ENCODE data around the gene ICAM2.
A peak's percentile ranks its signal among the peaks of the same experiment; 100 is the strongest.
"Not testable (repeated sequence)": the region's sequence is repeated elsewhere in the genome, so short reads cannot be mapped to it uniquely, and the experiment has no call there.

The ICAM2 gene

DNA sequence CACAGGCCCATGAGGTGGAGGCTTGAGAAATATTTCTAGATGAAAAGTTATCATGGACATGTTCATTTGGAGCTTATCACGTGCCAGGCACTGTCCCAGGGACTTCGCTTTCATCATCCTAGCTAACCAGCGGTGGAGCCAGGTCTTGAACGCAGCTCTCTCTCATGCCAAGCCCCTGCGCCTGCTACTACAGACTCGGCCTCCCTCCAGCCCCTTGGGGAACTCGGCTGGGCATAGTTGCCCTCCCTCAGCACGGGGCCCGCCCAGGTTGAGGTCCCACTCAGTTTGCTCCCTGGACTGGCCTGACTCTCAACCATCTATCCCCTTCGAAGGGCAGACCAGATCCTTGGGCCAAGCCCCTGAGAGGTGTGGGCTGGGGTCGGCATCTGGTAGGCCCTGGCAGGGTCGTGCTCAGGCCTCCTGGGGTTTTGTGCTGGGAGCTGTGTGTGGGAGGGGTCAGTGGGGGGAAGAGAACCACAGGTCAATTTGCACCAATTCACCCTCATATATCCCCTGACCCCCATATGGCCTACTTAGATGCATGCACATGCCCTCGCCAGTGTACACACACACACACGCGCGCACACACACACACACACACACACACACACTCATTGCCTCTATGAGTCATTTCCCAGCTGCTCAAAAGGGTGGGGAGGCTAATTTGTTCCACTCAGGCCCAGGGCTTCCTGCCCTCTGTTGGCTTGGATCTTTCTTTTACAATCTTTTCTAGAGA, 35.6 kb downstream of the ICAM2 start:
- DNase-seq, result peak; percentile 89
- in situ Hi-C loops (cut with HindIII; ENCODE audit: low pct_ligation_motif_present, low sequenced_read_pairs), result no loop called here
- no peak overlapping the region for H3K4me3 ChIP-seq (ENCODE audit: low read depth, low read length)
- no peak overlapping the region for H3K27ac ChIP-seq
- no peaks in the 10 kb centered on the region for H3K36me3 ChIP-seq (replicated peaks)
- TF ChIP-seq, protein P1, sequence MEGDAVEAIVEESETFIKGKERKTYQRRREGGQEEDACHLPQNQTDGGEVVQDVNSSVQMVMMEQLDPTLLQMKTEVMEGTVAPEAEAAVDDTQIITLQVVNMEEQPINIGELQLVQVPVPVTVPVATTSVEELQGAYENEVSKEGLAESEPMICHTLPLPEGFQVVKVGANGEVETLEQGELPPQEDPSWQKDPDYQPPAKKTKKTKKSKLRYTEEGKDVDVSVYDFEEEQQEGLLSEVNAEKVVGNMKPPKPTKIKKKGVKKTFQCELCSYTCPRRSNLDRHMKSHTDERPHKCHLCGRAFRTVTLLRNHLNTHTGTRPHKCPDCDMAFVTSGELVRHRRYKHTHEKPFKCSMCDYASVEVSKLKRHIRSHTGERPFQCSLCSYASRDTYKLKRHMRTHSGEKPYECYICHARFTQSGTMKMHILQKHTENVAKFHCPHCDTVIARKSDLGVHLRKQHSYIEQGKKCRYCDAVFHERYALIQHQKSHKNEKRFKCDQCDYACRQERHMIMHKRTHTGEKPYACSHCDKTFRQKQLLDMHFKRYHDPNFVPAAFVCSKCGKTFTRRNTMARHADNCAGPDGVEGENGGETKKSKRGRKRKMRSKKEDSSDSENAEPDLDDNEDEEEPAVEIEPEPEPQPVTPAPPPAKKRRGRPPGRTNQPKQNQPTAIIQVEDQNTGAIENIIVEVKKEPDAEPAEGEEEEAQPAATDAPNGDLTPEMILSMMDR (IDR thresholded peaks at IDR 0.05; ENCODE audit: low read depth, low read length, missing control alignments), result no peak
- no peaks in the 10 kb centered on the region for H3K27me3 ChIP-seq (replicated peaks)

DNA sequence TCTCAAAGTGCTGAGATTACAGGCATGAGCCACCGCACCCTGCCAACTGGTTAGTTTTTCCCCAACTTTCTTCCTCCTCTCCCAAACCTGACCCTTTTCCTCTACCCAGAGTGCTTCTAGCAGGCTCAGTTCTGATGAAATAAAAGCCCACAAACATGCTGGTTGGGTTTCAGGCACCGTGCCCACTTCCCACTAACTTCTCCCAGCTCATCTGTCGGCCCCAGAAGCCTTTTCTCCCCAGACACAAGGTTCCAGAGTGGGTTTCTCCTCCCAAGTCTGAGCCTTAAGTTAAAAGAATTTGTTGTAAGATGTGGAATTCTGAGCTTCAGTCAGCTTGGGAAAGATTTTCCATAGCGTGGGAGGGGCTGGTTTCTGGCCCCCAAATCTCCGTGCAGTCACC, 36.2 kb downstream of the ICAM2 start:
- TF ChIP-seq, protein P1 (IDR thresholded peaks at IDR 0.05; ENCODE audit: low read depth, low read length, missing control alignments), result no peak
- Histone ChIP-seq H3K4me3 (ENCODE audit: low read depth, low read length) (no peak overlapping the region), H3K27me3 (replicated peaks) (no peaks in the 10 kb centered on the region), H3K36me3 (replicated peaks) (no peaks in the 10 kb centered on the region), H3K27ac (no peak overlapping the region)
- no peak for DNase-seq
- in situ Hi-C loops (cut with HindIII; ENCODE audit: low pct_ligation_motif_present, low sequenced_read_pairs), result no loop called here

DNA sequence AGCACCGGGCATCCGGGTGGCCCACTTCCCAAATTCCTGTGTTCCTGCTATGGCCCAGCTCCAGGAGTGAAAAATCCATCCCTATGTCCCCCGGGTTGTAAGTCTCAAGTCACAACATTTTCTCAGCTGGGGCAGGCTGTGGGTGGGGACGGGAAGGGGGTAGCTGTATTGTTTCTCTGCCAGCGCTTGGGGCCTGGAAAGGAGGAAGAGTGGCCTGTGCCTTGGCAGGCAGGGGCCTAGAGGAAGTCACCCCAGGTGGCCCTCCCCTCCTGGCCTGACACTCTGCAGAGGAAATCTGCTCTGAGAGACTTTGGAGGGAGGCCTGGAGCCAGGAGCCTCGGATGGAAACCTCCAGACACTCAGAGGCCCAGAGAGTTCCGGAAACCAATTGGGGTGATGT, 37.1 kb downstream of the ICAM2 start:
- no peak overlapping the region for H3K4me3 ChIP-seq (ENCODE audit: low read depth, low read length)
- DNase-seq, result no peak
- no peaks in the 10 kb centered on the region for H3K36me3 ChIP-seq (replicated peaks)
- in situ Hi-C loops (cut with HindIII; ENCODE audit: low pct_ligation_motif_present, low sequenced_read_pairs), result no loop called here
- H3K27ac ChIP-seq, result no peak overlapping the region
- TF ChIP-seq, protein P1 (IDR thresholded peaks at IDR 0.05; ENCODE audit: low read depth, low read length, missing control alignments), result no peak
- no peaks in the 10 kb centered on the region for H3K27me3 ChIP-seq (replicated peaks)

DNA sequence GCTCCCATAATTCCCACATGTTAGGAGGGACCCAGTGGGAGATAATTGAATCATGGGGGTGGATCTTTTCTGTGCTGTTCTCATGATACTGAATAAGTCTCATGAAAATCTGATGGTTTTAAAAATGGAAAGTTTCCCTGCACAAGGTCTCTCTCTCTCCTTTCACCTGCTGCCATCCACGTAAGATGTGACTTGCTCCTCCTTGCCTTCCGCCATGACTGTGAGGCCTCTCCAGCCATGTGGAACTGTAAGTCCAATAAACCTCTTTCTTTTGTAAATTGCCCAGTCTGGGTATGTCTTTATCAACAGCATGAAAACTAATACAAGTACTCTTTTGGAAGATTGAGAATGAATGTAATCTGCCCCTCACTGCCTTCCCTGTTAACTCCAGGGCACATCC, 37.8 kb downstream of the ICAM2 start:
- H3K36me3 ChIP-seq (replicated peaks); DNase-seq; H3K4me3 ChIP-seq (ENCODE audit: low read depth, low read length); in situ Hi-C loops (cut with HindIII; ENCODE audit: low pct_ligation_motif_present, low sequenced_read_pairs); H3K27ac ChIP-seq; H3K27me3 ChIP-seq (replicated peaks): not testable (repeated sequence)

DNA sequence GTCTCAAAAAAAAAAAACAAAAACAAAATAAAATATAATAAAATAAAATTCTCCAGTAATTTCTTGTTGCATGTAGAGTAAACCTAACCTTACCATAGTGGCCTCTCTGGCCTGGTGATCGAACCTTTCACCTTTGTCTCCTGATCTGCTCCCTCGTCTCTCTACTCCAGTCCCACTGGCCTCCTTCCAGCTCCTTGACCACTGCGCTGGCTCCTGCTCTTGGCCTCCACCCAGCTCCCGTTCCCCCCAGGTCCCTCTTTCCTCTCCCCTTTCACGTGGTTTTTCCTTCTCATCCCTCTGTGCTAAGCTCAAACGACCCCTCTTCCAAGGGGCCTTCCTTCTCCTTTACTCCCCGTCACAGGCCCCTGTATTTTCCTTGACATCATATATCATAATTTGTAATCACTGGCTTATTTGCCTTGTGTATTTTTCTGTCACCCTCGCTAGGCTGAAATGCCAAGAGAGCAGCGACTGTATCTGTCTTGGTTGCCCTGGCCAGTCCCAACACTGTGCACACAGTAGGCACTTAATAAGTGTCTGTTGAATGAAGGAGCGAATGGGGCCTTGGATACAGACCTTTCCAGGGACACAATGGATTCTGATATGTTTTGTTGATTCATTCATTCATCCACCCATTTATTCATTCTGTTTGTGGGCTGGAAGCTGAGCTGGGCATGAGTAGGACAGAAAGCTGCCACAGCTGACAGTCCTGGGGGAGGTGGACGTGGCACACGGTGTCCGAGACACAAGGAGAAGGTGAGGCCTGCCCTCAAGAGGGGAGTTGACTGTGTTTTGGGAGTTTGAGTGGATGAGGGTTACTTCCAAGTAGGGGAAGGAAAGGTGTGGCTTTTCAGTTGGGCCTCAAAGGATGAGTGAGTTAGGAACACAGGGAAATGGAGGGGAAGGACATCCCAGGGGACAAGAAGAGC, 41.9 kb downstream of the ICAM2 start:
- no peak for DNase-seq
- H3K27ac ChIP-seq, result no peak overlapping the region

DNA sequence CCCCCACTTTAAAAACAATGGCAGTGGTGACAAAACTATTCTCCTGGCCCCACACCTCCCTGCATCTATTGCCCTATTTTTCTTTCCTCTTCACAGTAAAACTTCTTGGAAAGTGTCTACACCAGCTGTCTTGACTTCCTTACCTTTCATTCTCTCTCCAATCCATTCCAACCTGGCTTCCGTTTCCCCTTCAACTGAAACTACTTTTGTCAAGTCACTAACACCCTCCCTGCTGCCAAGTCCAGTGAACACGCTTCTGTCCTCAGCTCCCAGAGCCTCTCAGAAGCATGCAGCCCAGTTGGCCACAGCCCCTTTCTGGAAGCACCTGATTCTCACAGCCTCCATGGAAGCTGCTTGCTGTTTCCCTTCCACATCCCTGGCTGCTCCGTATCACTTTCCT, 43.7 kb downstream of the ICAM2 start:
- TF ChIP-seq, protein P1 (IDR thresholded peaks at IDR 0.05; ENCODE audit: low read depth, low read length, missing control alignments), result no peak

More for the DNA sequence above, 41.9 kb downstream of the ICAM2 start:
- in situ Hi-C loops (cut with HindIII; ENCODE audit: low pct_ligation_motif_present, low sequenced_read_pairs), result no loop called here
- Histone ChIP-seq H3K27me3 (replicated peaks) (no peaks in the 10 kb centered on the region), H3K36me3 (replicated peaks) (no peaks in the 10 kb centered on the region), H3K4me3 (ENCODE audit: low read depth, low read length) (no peak overlapping the region)
- TF ChIP-seq, protein P1 (IDR thresholded peaks at IDR 0.05; ENCODE audit: low read depth, low read length, missing control alignments), result no peak

More for the DNA sequence above, 43.7 kb downstream of the ICAM2 start:
- H3K4me3 ChIP-seq (ENCODE audit: low read depth, low read length), result no peak overlapping the region
- no peak overlapping the region for H3K27ac ChIP-seq
- H3K36me3 ChIP-seq (replicated peaks), result no peaks in the 10 kb centered on the region
- H3K27me3 ChIP-seq (replicated peaks), result no peaks in the 10 kb centered on the region
- in situ Hi-C loops (cut with HindIII; ENCODE audit: low pct_ligation_motif_present, low sequenced_read_pairs), result no loop called here
- no peak for DNase-seq
